K562 (cell line): ENCODE measurements around the gene TUBD1. TPM values are rescaled to one million over a fixed set of nuclear protein-coding genes. Genes with fewer than 3 reads are reported as not detected.

Source experiments
- NFE2 ChIP-seq: IDR thresholded peaks from 2 replicates; pipeline ENCODE4 v1.6.1; 2014; ENCODE audit warnings: antibody characterized with exemption, low read depth
- TRIM24 ChIP-seq, 2 experiments: fragments of 450-650 bp; IDR thresholded peaks; 2 replicates each; pipeline ENCODE4 v1.6.1; 2016
- ZKSCAN8 ChIP-seq: fragments of 200-800 bp; sonication (Bioruptor generic); IDR thresholded peaks from 2 replicates; pipeline ENCODE4 v1.6.1; 2016; ENCODE audit warnings: missing genetic modification characterization, missing compliant biosample characterization
- ZNF175 ChIP-seq: fragments of 200-800 bp; sonication (Bioruptor generic); IDR thresholded peaks from 2 replicates; pipeline ENCODE4 v1.6.1; 2016; ENCODE audit warnings: low read depth, mild to moderate bottlenecking, missing genetic modification characterization, missing compliant biosample characterization
- ZNF584 ChIP-seq: fragments of 200-800 bp; sonication (Bioruptor generic); IDR thresholded peaks from 2 replicates; pipeline ENCODE4 v1.6.1; 2016; ENCODE audit warnings: low read depth, mild to moderate bottlenecking, missing genetic modification characterization, missing compliant biosample characterization
- ZNF592 ChIP-seq: fragments of 450-650 bp; IDR thresholded peaks from 2 replicates; pipeline ENCODE4 v1.6.1; 2017; ENCODE audit warnings: antibody characterized with exemption, mild to moderate bottlenecking
- polyA plus RNA-seq, 8 experiments: library from polyadenylated mRNA; depleted of rRNA in 4 of 8; stranded (reverse) in 5 of 8; unstranded in 3 of 8; fragments of >200 nt; fragmentation: Nextera tagmentation in 2 of 8; fragmentation: Illumina TruSeq in 1 of 8; extraction: Ambion mirVana in 2 of 8; extraction: Trizol in 1 of 8; gene quantifications; 2 replicates each; pipeline versions ENCODE4 v1.2.1 to v1.2.3, GENCODE V29; 2011 to 2014; ENCODE audit warnings: inconsistent platforms in 1 of 8, missing spikeins in 1 of 8
- total RNA-seq, 7 experiments: library from RNA; depleted of rRNA in 6 of 7; stranded (reverse); fragments of >200 nt in 6 of 7; fragmentation: Illumina TruSeq in 2 of 7; extraction: Trizol in 2 of 7; gene quantifications; 2 replicates each; pipeline versions ENCODE4 v1.2.1 to v1.2.3, GENCODE V29; 2011 to 2021; ENCODE audit warnings: low replicate concordance in 1 of 7

The TUBD1 gene
- total and polyA plus RNA-seq, 9 of the 15 experiments (the other 6 are each of a cell fraction or from before 2014, with no cell fraction given): 10.8 to 35.3 (median 17.9) TPM

- peak; percentile 68; the same call in 1 of the 2 replicates for TF ChIP-seq ZKSCAN8
- TF ChIP-seq ZNF592: 0 out of 2 replicates have a peak, but pooled peaks have one; percentile 53
- 0 out of 2 replicates have a peak, but pooled peaks have one; percentile 5 for TF ChIP-seq ZNF175 (CRISPR knock-in tag)
- TF ChIP-seq ZNF584: 0 out of 2 replicates have a peak, but pooled peaks have one; percentile 7
- no peak for TF ChIP-seq NFE2
- TF ChIP-seq TRIM24 (IDR thresholded peaks at IDR 0.05): no peak
Measured at GRCh38 chr17:59830007-59830630, 62.6 kb downstream of the TUBD1 start (continued).
